NB4 (cell line): ENCODE data around the gene GALR1.
A peak's percentile ranks its signal among the peaks of the same experiment; 100 is the strongest.

Experiments
- DNase-seq: peaks from one replicate; pipeline ENCODE4 v3.0.0; 2010; ENCODE audit warnings: low read depth
- H3K4me3 ChIP-seq: one replicate; pipeline ENCODE4 v1.5.1; 2011; ENCODE audit warnings: mild to moderate bottlenecking, low read depth, low read length, moderate library complexity
- MYC ChIP-seq: IDR thresholded peaks from 2 replicates; pipeline ENCODE4 v1.6.1; 2011; ENCODE audit warnings: low read depth, low read length
- POLR2A ChIP-seq: IDR thresholded peaks from 2 replicates; pipeline ENCODE4 v1.6.1; 2011; ENCODE audit warnings: mild to moderate bottlenecking; ENCODE audit not compliant: insufficient read length; ENCODE audit errors: extremely low read depth
- TF ChIP-seq, protein P1 (sequence below): IDR thresholded peaks from one replicate; pipeline ENCODE4 v1.5.1; 2012; ENCODE audit warnings: low read depth, low read length
- TF ChIP-seq, protein P2 (sequence below): IDR thresholded peaks from 2 replicates; pipeline ENCODE4 v1.6.1; 2011; ENCODE audit warnings: low read depth, low read length

GALR1 gene

DNA sequence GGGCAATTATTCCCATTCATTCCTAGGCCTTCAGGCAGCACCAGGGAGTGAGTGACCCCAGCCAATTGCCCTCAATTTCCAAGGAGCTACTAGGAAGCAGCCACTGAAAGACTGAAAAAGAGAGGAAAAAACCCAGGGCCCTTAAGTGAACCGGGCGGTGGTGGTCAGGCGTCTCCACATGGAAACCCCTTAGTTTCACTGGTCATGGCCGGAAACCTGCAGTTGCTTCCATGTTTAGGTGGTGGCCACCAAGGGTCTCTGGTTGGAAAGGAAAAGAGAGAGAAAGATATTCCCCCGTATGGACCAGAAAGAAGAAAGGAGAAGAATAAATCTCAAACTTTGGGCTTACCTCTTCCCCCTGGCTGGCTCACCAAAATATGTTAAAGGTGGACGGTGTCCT, 64.9 kb downstream of the GALR1 start:
- DNase-seq: no peak
- TF ChIP-seq MYC: no peak
- TF ChIP-seq, protein P1, sequence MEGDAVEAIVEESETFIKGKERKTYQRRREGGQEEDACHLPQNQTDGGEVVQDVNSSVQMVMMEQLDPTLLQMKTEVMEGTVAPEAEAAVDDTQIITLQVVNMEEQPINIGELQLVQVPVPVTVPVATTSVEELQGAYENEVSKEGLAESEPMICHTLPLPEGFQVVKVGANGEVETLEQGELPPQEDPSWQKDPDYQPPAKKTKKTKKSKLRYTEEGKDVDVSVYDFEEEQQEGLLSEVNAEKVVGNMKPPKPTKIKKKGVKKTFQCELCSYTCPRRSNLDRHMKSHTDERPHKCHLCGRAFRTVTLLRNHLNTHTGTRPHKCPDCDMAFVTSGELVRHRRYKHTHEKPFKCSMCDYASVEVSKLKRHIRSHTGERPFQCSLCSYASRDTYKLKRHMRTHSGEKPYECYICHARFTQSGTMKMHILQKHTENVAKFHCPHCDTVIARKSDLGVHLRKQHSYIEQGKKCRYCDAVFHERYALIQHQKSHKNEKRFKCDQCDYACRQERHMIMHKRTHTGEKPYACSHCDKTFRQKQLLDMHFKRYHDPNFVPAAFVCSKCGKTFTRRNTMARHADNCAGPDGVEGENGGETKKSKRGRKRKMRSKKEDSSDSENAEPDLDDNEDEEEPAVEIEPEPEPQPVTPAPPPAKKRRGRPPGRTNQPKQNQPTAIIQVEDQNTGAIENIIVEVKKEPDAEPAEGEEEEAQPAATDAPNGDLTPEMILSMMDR: no peak
- H3K4me3 ChIP-seq: no peak overlapping the region

DNA sequence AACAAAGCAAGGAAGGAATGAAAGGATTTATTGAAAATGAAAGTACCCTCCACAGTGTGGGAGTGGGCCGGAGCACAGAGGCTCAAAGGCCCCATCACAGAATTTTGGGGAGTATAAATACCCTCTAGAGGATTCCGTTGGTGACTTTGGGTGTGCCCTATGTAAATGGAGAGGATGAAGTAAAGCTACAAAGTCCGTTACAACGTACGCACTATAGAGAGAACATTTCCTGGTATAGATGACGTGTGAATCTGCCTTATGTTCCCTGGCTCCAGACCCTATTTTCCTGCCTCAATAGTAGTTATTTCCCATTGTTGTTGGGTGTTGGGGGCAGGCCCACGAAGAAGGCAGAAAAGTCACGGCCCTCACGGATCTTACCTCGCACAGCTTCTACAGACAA, 65.3 kb downstream of the GALR1 start:
- no peak for DNase-seq
- TF ChIP-seq, protein P2, sequence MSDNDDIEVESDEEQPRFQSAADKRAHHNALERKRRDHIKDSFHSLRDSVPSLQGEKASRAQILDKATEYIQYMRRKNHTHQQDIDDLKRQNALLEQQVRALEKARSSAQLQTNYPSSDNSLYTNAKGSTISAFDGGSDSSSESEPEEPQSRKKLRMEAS: no peak
- H3K4me3 ChIP-seq: no peak overlapping the region

DNA sequence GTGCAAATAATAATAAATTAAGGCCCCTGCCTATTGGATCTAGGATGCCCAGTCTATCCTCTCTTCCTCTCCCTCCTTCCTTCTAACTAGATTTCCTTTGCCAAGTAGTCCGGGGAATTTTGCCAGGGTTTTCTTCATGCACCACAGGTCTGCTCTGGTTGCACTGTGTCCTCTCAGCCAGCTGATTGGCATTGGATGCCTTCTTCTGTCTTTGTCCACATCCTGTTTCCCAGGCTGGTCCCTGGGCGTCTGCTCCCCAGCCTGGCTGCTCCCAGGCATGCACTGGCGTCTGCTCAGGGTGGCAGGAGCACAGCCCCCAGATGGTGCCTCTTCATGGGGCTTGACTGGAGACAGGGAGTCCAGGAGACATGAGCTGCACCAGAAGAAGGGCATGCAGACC, 66.4 kb downstream of the GALR1 start:
- TF ChIP-seq, protein P1: no peak
- no peak for TF ChIP-seq POLR2A
- TF ChIP-seq, protein P2: no peak
- TF ChIP-seq MYC: no peak
- DNase-seq: no peak

DNA sequence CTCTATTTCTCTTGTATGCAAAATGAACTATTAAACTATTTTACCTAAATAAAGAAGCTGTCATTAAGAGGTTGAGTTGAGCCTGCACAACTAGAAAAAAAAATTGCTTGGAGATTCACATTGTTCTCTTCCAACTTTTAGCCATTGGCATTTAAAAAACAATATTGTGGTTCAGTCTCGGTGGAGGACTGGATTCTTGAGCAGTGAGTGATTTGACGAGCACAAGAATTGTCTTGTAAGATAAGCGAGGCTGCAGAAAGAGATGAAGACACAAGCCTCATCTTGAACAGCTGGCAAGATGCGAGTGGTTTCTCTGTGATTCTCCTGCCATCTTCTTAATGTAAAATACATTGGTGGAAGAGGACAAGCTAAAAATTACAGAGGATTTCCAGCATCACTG, 67.0 kb downstream of the GALR1 start:
- TF ChIP-seq, protein P2: no peak
- no peak for TF ChIP-seq POLR2A
- TF ChIP-seq MYC: no peak
- TF ChIP-seq, protein P1: no peak
- no peak for DNase-seq
- H3K4me3 ChIP-seq: no peak overlapping the region

More for the DNA sequence above, 66.4 kb downstream of the GALR1 start:
- H3K4me3 ChIP-seq: no peak overlapping the region

DNA sequence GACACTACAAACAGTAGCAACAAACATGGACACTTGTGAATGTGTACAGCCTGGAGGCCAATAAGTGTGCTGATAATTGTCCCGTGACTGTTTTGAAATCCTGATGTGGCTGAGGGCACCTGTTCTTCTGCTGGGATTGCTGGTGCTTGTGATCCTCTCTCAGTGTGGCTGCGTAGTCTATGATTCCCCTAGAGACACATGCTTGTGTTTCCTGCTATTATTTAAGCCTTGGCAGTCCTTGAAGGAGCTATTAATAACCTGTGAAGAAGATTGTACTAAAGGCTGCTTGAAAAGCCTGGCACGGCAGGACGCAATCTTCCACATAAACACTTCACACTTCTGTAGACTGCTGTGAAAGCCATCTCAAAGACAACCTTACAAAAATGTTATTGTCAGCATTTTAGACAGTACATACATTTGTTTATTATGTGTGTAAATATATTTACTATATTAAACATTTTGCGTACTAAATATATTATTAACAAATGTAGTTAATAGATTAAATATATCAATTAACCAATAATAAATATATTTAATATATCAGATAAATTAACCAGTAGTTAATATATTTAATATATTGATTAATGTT, 71.4 kb downstream of the GALR1 start:
- TF ChIP-seq, protein P2: no peak
- no peak for TF ChIP-seq POLR2A
- TF ChIP-seq, protein P1: no peak
- no peak for TF ChIP-seq MYC

DNA sequence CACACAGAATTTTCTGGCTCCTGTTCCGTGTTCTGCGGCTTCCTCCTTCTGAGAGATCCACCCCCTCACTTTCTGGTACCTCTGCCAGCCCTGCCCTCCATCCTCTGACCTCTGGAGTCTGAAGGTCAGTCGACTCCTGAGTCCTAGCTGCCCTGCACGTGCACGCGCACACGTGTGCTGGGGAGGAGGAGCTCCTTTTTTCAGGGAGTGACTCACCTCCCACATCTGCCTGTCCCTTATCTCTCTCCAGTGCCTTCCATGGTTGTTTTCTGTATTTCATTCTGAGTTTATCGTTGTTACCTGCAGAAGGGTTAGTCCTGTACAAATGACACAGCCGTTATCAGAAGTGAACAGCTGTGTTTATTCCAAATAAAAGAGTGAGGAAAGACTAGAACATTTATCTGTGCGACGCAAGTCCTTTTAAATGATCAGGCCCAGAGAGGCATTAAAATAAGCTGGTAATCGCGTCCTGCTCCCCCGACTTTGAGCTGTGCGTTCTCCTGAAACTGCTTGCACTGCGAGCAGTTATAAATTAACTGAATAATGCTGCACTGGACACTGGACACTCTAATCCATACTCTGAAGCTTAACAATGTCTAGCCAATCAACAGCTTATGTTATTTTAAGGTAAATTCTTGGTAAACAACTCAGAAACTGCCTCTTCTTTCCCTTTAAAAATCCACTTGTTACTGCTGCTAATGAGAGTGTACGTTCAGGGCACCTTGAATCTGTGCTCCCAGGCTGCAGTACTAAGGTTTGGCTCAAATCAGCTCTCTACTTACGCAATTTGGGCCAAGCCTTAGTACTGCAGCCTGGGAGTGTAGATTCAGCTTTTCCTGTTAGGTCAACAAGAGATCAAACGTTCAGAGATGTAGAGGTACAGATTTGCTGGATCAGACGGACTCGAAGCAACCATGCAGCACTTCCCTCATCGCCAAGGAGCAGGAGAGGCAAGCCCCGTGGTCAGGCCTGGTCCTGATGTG, 72.5 kb downstream of the GALR1 start:
- no peak overlapping the region for H3K4me3 ChIP-seq
- peak; percentile 8 for DNase-seq
- TF ChIP-seq POLR2A (no peak), MYC (no peak)
- TF ChIP-seq, protein P2: no peak
- TF ChIP-seq, protein P1: no peak

More for the DNA sequence above, 71.4 kb downstream of the GALR1 start:
- DNase-seq: no peak
- H3K4me3 ChIP-seq: no peak overlapping the region
